Astrocyte (in vitro differentiated cells and primary cell): ENCODE results near the gene ELAC2. TPM values are rescaled to one million over a fixed set of nuclear protein-coding genes. Genes with fewer than 3 reads are reported as not detected.

Experiments used
- DNase-seq: peaks from one replicate; pipeline ENCODE4 v3.0.0-alpha.2; 2010; ENCODE audit warnings: low read depth
- FAIRE-seq: peaks from 2 replicates; lab custom pipeline; 2011; peaks lifted over from hg19 to GRCh38; lab: Jason Lieb, UNC
- H2AFZ ChIP-seq: 2 replicates; pipeline ENCODE4 v1.6.0; 2012; ENCODE audit warnings: low read depth, low read length, inconsistent platforms
- H3K27ac ChIP-seq: 2 replicates; pipeline ENCODE4 v1.5.1; 2011; ENCODE audit warnings: low read depth, low read length, inconsistent platforms
- H3K27me3 ChIP-seq: 2 replicates; pipeline ENCODE4 v1.6.0; 2011; ENCODE audit warnings: low read length, inconsistent platforms; ENCODE audit not compliant: insufficient read depth
- H3K36me3 ChIP-seq: 2 replicates; pipeline ENCODE4 v1.5.1; 2011; ENCODE audit warnings: low read length, inconsistent platforms; ENCODE audit not compliant: insufficient read depth
- H3K4me1 ChIP-seq: 2 replicates; pipeline ENCODE4 v1.5.1; 2011; ENCODE audit warnings: low read length, inconsistent platforms; ENCODE audit not compliant: insufficient read depth
- H3K4me2 ChIP-seq: 2 replicates; pipeline ENCODE4 v1.6.0; 2012; ENCODE audit warnings: low read length, inconsistent platforms
- H3K4me3 ChIP-seq: 2 replicates; pipeline ENCODE4 v1.5.1; 2011; ENCODE audit warnings: low read depth, mild to moderate bottlenecking, low read length, inconsistent platforms; ENCODE audit not compliant: insufficient read depth
- H3K79me2 ChIP-seq: 2 replicates; pipeline ENCODE4 v1.6.0; 2012; ENCODE audit warnings: mild to moderate bottlenecking, low read length, inconsistent platforms; ENCODE audit not compliant: insufficient read depth
- H3K9ac ChIP-seq: 2 replicates; pipeline ENCODE4 v1.6.0; 2012; ENCODE audit warnings: mild to moderate bottlenecking, low read length, inconsistent platforms
- H3K9me3 ChIP-seq: 2 replicates; pipeline ENCODE4 v1.5.1; 2012; ENCODE audit warnings: low read depth, mild to moderate bottlenecking, low read length, inconsistent platforms; ENCODE audit not compliant: insufficient read depth
- H4K20me1 ChIP-seq: 2 replicates; pipeline ENCODE4 v1.6.0; 2012; ENCODE audit warnings: low read length, inconsistent platforms; ENCODE audit not compliant: insufficient read depth
- H3K27ac Mint-ChIP-seq: one replicate; pipeline ENCODE4 v1.8.0; 2021; ENCODE audit warnings: mild to moderate bottlenecking, mixed read lengths; ENCODE audit not compliant: unreplicated experiment
- H3K27me3 Mint-ChIP-seq: one replicate; pipeline ENCODE4 v1.8.0; 2021; ENCODE audit warnings: low read depth, mixed read lengths; ENCODE audit not compliant: unreplicated experiment
- H3K36me3 Mint-ChIP-seq: one replicate; pipeline ENCODE4 v1.8.0; 2021; ENCODE audit warnings: low read depth, mixed read lengths; ENCODE audit not compliant: unreplicated experiment
- H3K4me1 Mint-ChIP-seq: one replicate; pipeline ENCODE4 v1.8.0; 2021; ENCODE audit warnings: low read depth, mixed read lengths; ENCODE audit not compliant: unreplicated experiment
- H3K4me3 Mint-ChIP-seq: one replicate; pipeline ENCODE4 v1.8.0; 2021; ENCODE audit warnings: mild to moderate bottlenecking, moderate library complexity, mixed read lengths; ENCODE audit not compliant: unreplicated experiment
- H3K9me3 Mint-ChIP-seq: one replicate; pipeline ENCODE4 v1.8.0; 2021; ENCODE audit warnings: mild to moderate bottlenecking, mixed read lengths; ENCODE audit not compliant: unreplicated experiment
- CTCF ChIP-seq: IDR thresholded peaks from 2 replicates; pipeline ENCODE4 v1.5.1; 2011; ENCODE audit warnings: low read depth, mild to moderate bottlenecking, inconsistent platforms, low read length, moderate library complexity; ENCODE audit not compliant: insufficient read depth
- EZH2 ChIP-seq: IDR thresholded peaks from 2 replicates; pipeline ENCODE4 v1.6.1; 2012; ENCODE audit warnings: mild to moderate bottlenecking, low read length, inconsistent platforms; ENCODE audit not compliant: insufficient read depth
- total RNA-seq: library from RNA; stranded (reverse); gene quantifications from 2 replicates; pipeline ENCODE4 v1.2.1, GENCODE V29; 2021

ELAC2 gene
- total RNA-seq, 1 donor from 2014 or later: 63.2 TPM

DNA sequence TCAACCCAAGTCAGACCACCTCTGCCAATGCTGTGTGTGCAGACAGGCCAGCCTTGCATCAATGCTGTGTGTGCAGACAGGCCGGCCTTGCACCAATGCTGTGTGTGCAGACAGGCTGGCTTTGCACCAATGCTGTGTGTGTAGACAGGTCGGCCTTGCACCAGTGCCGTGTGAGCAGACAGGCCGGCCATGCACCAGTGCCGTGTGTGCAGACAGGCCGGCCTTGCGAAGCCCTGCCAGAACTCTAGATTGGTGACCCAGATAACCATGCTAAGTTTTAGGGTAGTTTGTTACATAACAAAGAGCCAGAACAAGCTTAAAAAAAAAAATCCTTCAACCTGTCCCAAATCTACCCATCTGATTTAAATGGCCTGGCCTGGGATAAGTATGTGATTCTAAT, 54.3 kb downstream of the ELAC2 start:
- no peaks in the 10 kb centered on the region for H3K36me3 Mint-ChIP-seq
- H3K4me3 Mint-ChIP-seq: no peak overlapping the region
- no peak for DNase-seq
- H3K27ac Mint-ChIP-seq: no peak overlapping the region
- no peak overlapping the region for H3K4me3 ChIP-seq
- H3K27me3 Mint-ChIP-seq: no peaks in the 10 kb centered on the region
- no peaks in the 10 kb centered on the region for H3K27me3 ChIP-seq
- H3K9ac ChIP-seq: no peak overlapping the region
- no peak overlapping the region for H3K27ac ChIP-seq
- no peaks in the 10 kb centered on the region for H3K9me3 ChIP-seq
- H4K20me1 ChIP-seq: no peaks in the 10 kb centered on the region
- no peaks in the 10 kb centered on the region for H3K36me3 ChIP-seq
- H3K4me1 ChIP-seq: no peaks in the 10 kb centered on the region
- no peak overlapping the region for H2AFZ ChIP-seq
- no peaks in the 10 kb centered on the region for H3K79me2 ChIP-seq
- H3K4me1 Mint-ChIP-seq: no peaks in the 10 kb centered on the region
- no peak for FAIRE-seq
- no peak for TF ChIP-seq CTCF
- TF ChIP-seq EZH2: no peak
- no peak overlapping the region for H3K4me2 ChIP-seq
- H3K9me3 Mint-ChIP-seq: no peaks in the 10 kb centered on the region

DNA sequence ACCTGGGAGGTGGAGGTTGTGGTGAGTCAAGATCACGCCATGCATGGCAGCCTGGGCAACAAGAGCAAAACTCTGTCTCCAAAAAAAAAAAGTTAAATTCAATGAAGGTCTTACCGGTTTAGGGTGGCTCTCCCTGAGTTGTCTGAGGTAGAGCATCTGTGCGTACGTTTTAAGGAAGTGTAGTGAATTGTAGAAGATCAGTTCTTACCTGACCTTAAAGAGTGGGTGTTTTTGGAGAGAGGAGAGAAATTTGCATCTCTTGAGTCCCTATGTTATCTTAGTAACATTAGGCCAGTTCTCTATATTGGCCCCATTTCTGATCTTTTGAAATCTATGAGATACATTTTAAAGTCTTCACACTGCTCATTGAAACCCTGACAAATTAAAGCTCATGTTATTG, 56.2 kb downstream of the ELAC2 start:
- Histone ChIP-seq H3K79me2 (no peaks in the 10 kb centered on the region), H3K9me3 (no peaks in the 10 kb centered on the region), H3K27me3 (no peaks in the 10 kb centered on the region), H3K4me1 (no peaks in the 10 kb centered on the region), H4K20me1 (no peaks in the 10 kb centered on the region), H3K27ac (no peak overlapping the region), H3K4me3 (no peak overlapping the region), H3K36me3 (no peaks in the 10 kb centered on the region), H2AFZ (no peak overlapping the region), H3K9ac (no peak overlapping the region), H3K4me2 (no peak overlapping the region)
- no peak for TF ChIP-seq EZH2
- TF ChIP-seq CTCF: no peak
- FAIRE-seq: no peak
- Mint-ChIP-seq H3K27ac (no peak overlapping the region), H3K9me3 (peaks cover 4% of the 10 kb centered on the region), H3K36me3 (peaks cover 3% of the 10 kb centered on the region), H3K4me1 (no peaks in the 10 kb centered on the region), H3K4me3 (no peak overlapping the region), H3K27me3 (no peaks in the 10 kb centered on the region)
- no peak for DNase-seq

- no peaks in the 10 kb centered on the region for H3K4me1 ChIP-seq
- no peak overlapping the region for H3K4me3 ChIP-seq
- Mint-ChIP-seq H3K4me3 (no peak overlapping the region), H3K9me3 (peaks cover 7% of the 10 kb centered on the region), H3K4me1 (no peaks in the 10 kb centered on the region), H3K27me3 (no peaks in the 10 kb centered on the region), H3K27ac (no peak overlapping the region), H3K36me3 (peaks cover 8% of the 10 kb centered on the region)
- H3K9me3 ChIP-seq: no peaks in the 10 kb centered on the region
- H3K27ac ChIP-seq: no peak overlapping the region
- FAIRE-seq (no peak), DNase-seq (peak; percentile 74)
- H2AFZ ChIP-seq: no peak overlapping the region
- H3K36me3 ChIP-seq: no peaks in the 10 kb centered on the region
- H3K27me3 ChIP-seq: no peaks in the 10 kb centered on the region
- H3K4me2 ChIP-seq: no peak overlapping the region
- TF ChIP-seq CTCF (no peak), EZH2 (no peak)
- no peaks in the 10 kb centered on the region for H4K20me1 ChIP-seq
- H3K79me2 ChIP-seq: no peaks in the 10 kb centered on the region
- H3K9ac ChIP-seq: no peak overlapping the region
Measured at GRCh38 chr17:12959441-12959840, 58.4 kb downstream of the ELAC2 start.
